Right renal cortex interstitium (tissue), 3 donors: ENCODE results near the gene LIX1L. TPM values are rescaled to one million over a fixed set of nuclear protein-coding genes. Genes with fewer than 3 reads are reported as not detected.

Experiments
- DNase-seq, 3 donors: peaks; one replicate each; pipeline ENCODE4 v3.0.0-alpha.2; 2013; ENCODE audit warnings: low read depth in 3 of 3, low spot score in 2 of 3
- polyA plus RNA-seq, 3 donors: library from polyadenylated mRNA; unstranded; fragments of 120-200 nt; gene quantifications; one replicate each; pipeline ENCODE4 v1.2.1, GENCODE V29; 2013; ENCODE audit not compliant: insufficient read length in 3 of 3

The LIX1L gene
- 10 to 100 TPM; 24.3 to 26.2 (median 25.3) TPM for polyA plus RNA-seq

GRCh38 chr1:145957443-145958319, at the start of gene LIX1L:
Gene LIX1L, minus strand, starts transcription at chr1:145958017. Its CDS starts 90 bp downstream, at chr1:145957927.
- DNase-seq, result peak; percentile 85 to 94 (median 91)

GRCh38 chr1:146001709-146002108, 43.9 kb upstream of the LIX1L start:
- no peak for DNase-seq

GRCh38 chr1:145999321-146000024, 41.7 kb upstream of the LIX1L start:
- no peak for DNase-seq

- DNase-seq, result no peak
Observed at GRCh38 chr1:145997718-145998023, 39.9 kb upstream of the LIX1L start.

GRCh38 chr1:145997016-145997717, 39.4 kb upstream of the LIX1L start:
- DNase-seq, result no peak

GRCh38 chr1:145996433-145997015, 38.7 kb upstream of the LIX1L start, which contains the start of gene TXNIP:
Gene TXNIP, minus strand, starts transcription at chr1:145996579. Its CDS starts 313 bp downstream, at chr1:145996266.
- DNase-seq, result peak; percentile 92 to 98 (median 97)

DNA sequence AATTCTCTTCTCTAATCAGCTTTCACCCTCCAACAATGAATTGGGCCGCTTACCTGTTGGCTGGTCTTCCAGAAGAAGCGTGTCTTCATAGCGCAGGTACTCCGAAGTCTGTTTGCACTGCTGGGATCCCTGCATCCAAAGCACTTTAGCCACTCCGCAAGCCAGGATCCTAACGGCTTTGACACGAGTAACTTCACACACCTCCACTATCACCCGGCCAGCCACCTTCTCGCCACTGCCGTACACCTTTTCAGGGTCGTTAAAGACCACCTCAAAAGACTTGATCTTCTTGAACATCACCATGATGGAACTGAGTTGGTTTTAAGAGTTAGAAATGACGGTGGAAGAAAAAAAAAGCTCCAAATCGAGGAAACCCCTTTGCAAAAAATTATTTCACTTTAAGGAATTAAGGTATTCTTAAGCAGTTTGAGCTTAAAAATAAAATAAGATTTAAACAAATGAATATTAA, 38.2 kb upstream of the LIX1L start:
- DNase-seq, result no peak

GRCh38 chr1:145995148-145995881, 37.5 kb upstream of the LIX1L start:
- DNase-seq, result no peak

GRCh38 chr1:145994391-145995120, 36.7 kb upstream of the LIX1L start:
- no peak for DNase-seq

DNA sequence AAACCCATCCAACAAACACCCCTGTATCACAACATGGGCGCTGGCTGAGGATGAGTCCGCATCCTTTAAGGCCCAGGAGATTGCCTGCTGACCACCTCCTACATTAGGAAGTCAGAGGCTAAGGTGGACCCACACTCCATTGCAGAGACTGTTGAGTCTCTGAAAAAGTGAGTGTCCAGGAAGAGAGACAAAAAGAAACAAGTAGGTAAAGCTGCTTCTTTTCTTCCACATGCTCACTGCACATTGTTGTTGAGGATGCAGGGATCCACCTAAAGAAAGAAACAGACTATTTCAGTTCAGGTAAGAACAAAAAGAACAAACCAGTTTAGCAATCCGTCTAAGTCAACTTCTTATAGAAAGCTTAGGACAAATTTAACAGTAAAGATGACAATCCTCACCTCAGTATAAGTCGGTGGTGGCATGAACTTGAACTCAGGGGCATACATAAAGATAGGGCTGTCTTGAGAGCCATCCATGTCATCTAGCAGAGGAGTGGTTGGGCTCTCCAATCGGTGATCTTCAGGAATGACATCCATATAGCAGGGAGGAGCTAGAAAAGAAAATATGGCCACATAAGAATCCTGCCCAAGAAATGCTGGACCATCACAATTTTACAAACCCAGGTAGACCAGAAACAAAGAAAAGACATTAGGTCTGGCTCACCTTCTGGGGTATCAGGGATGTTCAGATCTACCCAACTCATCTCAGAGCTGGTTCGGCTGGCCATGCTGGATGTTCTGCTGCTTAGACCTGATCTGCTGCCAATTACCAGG, 36.0 kb upstream of the LIX1L start:
- no peak for DNase-seq

DNA sequence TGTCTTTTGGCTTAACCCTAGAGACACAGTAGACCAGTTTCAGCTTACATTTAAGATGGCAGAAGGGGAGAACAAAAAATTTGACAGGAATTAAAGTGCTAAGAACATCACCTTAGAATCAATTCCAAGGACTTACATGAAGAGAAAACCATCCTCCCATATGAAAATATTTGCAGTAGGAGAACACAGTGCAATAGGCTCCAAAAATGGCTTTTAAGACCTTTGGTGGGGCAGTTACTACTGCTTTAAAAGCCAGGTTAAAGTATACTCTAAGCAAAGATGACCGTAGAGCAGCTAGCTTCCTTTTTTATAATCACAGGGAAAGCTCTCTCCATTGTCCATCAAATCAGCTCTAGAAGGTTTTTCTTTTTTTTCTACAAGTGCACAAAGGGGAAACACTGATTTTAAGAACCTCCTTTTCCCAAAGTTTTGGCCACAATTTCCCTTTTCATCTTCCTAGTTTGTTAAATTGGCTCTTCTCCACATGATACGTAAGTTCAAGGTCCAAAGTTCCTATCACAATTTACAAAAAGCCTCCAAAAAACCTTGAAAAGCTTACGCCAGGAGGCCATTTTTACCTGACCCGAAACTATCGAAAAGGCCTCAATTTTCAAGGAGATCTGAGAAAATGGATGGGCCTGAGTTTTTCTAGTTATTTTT, 35.3 kb upstream of the LIX1L start:
- DNase-seq, result no peak

- DNase-seq, result no peak
Observed at GRCh38 chr1:145992502-145992936, 34.7 kb upstream of the LIX1L start.

- DNase-seq, result no peak
Observed at GRCh38 chr1:145991735-145992412, 34.1 kb upstream of the LIX1L start.

- DNase-seq, result no peak
Observed at GRCh38 chr1:145990249-145990855, 32.5 kb upstream of the LIX1L start.

GRCh38 chr1:145988773-145989172, 31.0 kb upstream of the LIX1L start:
- DNase-seq, result no peak

DNA sequence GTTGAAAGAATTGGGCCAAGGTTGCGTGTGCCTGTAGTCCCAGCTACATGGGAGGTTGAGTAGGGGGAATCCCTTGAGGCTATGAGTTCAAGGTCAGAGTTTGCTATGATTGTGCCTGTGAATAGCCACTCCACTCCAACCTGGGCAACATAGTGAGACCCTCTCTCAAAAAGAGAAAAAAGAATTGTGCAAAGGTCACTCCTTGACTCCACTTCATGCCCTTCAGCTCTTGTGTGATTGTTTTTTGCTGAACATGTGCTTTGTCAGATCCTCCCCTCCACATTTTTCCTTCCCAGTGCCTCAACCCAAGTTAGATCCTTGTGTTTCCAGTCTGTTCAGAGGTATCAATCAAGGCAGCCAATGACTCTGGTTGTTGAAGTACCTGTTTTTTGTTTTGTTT, 30.1 kb upstream of the LIX1L start:
- no peak for DNase-seq

DNA sequence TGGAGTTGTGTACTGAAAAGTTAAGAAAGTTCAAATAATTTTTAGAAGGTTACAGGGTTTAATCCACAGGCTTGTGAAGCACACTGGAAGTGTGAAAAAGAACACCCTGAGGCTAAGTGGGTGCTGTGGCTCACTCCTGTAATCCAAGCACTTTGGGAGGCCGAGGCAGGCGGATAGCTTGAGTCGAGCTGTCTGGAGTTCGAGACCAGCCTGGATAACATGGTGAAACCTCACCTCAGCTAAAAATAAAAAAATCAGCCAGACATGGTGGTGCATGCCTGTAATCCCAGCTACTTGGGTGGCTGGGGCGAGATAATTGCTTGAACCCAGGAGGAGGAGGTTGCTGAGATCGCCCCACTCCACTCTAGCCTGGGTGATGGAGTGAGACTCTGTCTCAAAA, 28.7 kb upstream of the LIX1L start:
- no peak for DNase-seq
